HCT116 (cell line): ENCODE data around the gene DCST2. TPM values are rescaled to one million over a fixed set of nuclear protein-coding genes. Genes with fewer than 3 reads are reported as not detected.
A peak's percentile ranks its signal among the peaks of the same experiment; 100 is the strongest.

ENCODE experiments used
- ATAC-seq: fragments of 200-7000 bp; cut with Tn5 transposase; 2 replicates; pipeline ENCODE4 v1.9.1; 2020; ENCODE audit warnings: mild to moderate bottlenecking, moderate library complexity
- BruUV-seq: library from RNA; stranded (reverse); fragments of 400-500 nt; replicated peaks from 2 replicates; lab custom pipeline; 2021; lab: Mats Ljungman, UMichigan
- CTCF ChIA-PET: fragments of 300-600 bp; sonication (Branson Sonifier 250); formaldehyde crosslinking; loops from one replicate; lab custom pipeline; 2021; ENCODE audit warnings: antibody characterized with exemption; lab: Charles Lee
- POLR2A ChIA-PET: fragments of 300-600, 350-600 bp; sonication (Branson Sonifier 250); formaldehyde crosslinking; loops from one replicate; lab custom pipeline; 2021; ENCODE audit warnings: antibody characterized with exemption; lab: Charles Lee
- RAD21 ChIA-PET, 2 experiments: fragments of 300-600 bp; sonication (Branson Sonifier 250); formaldehyde crosslinking; loops; one replicate each; lab custom pipeline; 2023; ENCODE audit warnings: low total read pairs in 2 of 2; ENCODE audit not compliant: uncharacterized antibody in 2 of 2, unreplicated experiment in 2 of 2, low non-redundant PET in 1 of 2; lab: Charles Lee
- DNase-seq: peaks from one replicate; pipeline ENCODE4 v3.0.0-alpha.2; 2010; ENCODE audit warnings: low read depth, low spot score
- H2AFZ ChIP-seq: fragments of 200-600 bp; shearing (Covaris generic), sonication (generic); 2 replicates; pipeline ENCODE4 v1.6.1; 2017; ENCODE audit warnings: low read depth, mixed run types, mixed read lengths, antibody characterized with exemption, low read length; ENCODE audit not compliant: poor library complexity, severe bottlenecking
- H3K27ac ChIP-seq: 2 replicates; pipeline ENCODE4 v1.5.1; 2012; ENCODE audit warnings: low read depth, low read length
- H3K27me3 ChIP-seq: fragments of 200-600 bp; sonication (generic); 2 replicates; pipeline ENCODE4 v1.6.1; 2016; ENCODE audit warnings: mixed run types, low read length, mixed read lengths; ENCODE audit not compliant: insufficient read depth
- H3K36me3 ChIP-seq, 2 experiments: fragments of 200-500 bp in 1 of 2; fragments of 200-600 bp in 1 of 2; sonication (Bioruptor generic) in 1 of 2; sonication (generic) in 1 of 2; 2 replicates each; pipeline versions ENCODE4 v1.5.1 to v1.6.1; 2014 to 2016; ENCODE audit warnings: low read length in 2 of 2, inconsistent platforms in 1 of 2, mixed read lengths in 1 of 2, mixed run types in 1 of 2; ENCODE audit not compliant: insufficient read depth in 2 of 2, control insufficient read depth in 1 of 2
- H3K4me1 ChIP-seq, 2 experiments: fragments of 200-600 bp in 1 of 2; sonication (generic) in 1 of 2; 2 replicates each; pipeline versions ENCODE4 v1.5.1 to v1.6.1; 2012 to 2017; ENCODE audit warnings: low read length in 2 of 2, inconsistent platforms in 1 of 2, mild to moderate bottlenecking in 1 of 2, mixed read lengths in 1 of 2, mixed run types in 1 of 2, moderate library complexity in 1 of 2; ENCODE audit not compliant: insufficient read depth in 2 of 2, control insufficient read depth in 1 of 2
- H3K4me2 ChIP-seq: fragments of 200-600 bp; sonication (generic); 2 replicates; pipeline ENCODE4 v1.6.1; 2017; ENCODE audit warnings: mixed run types, low read length, mixed read lengths
- H3K4me3 ChIP-seq, 2 experiments: fragments of 200-600 bp in 1 of 2; sonication (generic) in 1 of 2; replicated peaks in 1 of 2; 2 replicates each; pipeline ENCODE4 v1.5.1; 2011 to 2016; ENCODE audit warnings: low read length in 2 of 2, control low read depth in 1 of 2, low read depth in 1 of 2, mild to moderate bottlenecking in 1 of 2, mixed read lengths in 1 of 2, mixed run types in 1 of 2
- H3K79me2 ChIP-seq: fragments of 200-600 bp; sonication (generic); 2 replicates; pipeline ENCODE4 v1.6.1; 2017; ENCODE audit warnings: mild to moderate bottlenecking, mixed run types, low read length, moderate library complexity, mixed read lengths; ENCODE audit not compliant: insufficient read depth
- H3K9ac ChIP-seq: fragments of 200-600 bp; sonication (generic); 2 replicates; pipeline ENCODE4 v1.6.1; 2016; ENCODE audit warnings: low read length, mixed read lengths
- H3K9me2 ChIP-seq: fragments of 200-600 bp; sonication (generic), shearing (Covaris generic); 2 replicates; pipeline ENCODE4 v1.6.1; 2017; ENCODE audit warnings: mixed run types, mild to moderate bottlenecking, moderate library complexity; ENCODE audit not compliant: insufficient read depth
- H3K9me3 ChIP-seq, 2 experiments: fragments of 200-500 bp in 1 of 2; fragments of 200-600 bp in 1 of 2; sonication (Bioruptor generic) in 1 of 2; sonication (generic) in 1 of 2; 2 replicates each; pipeline ENCODE4 v1.6.1; 2014 to 2017; ENCODE audit warnings: low read length in 2 of 2, mixed read lengths in 2 of 2, inconsistent platforms in 1 of 2, low read depth in 1 of 2, mild to moderate bottlenecking in 1 of 2, mixed run types in 1 of 2, moderate library complexity in 1 of 2; ENCODE audit not compliant: control insufficient read depth in 1 of 2, insufficient read depth in 1 of 2
- H4K20me1 ChIP-seq: fragments of 200-600 bp; sonication (generic), shearing (Covaris generic); 2 replicates; pipeline ENCODE4 v1.6.1; 2017; ENCODE audit warnings: mixed run types, mild to moderate bottlenecking, moderate library complexity; ENCODE audit not compliant: insufficient read depth
- CEBPB ChIP-seq: IDR thresholded peaks from 2 replicates; pipeline ENCODE4 v1.6.1; 2012; ENCODE audit warnings: low read depth
- EGR1 ChIP-seq: IDR thresholded peaks from 2 replicates; pipeline ENCODE4 v1.6.1; 2012; ENCODE audit warnings: low read depth
- ELF1 ChIP-seq: IDR thresholded peaks from 2 replicates; pipeline ENCODE4 v1.6.1; 2012; ENCODE audit warnings: low read depth, borderline replicate concordance
- EZH2 ChIP-seq: fragments of 200-600 bp; sonication (generic); IDR thresholded peaks from 2 replicates; pipeline ENCODE4 v1.6.1; 2017; ENCODE audit warnings: antibody characterized with exemption, mixed run types
- FOSL1 ChIP-seq: IDR thresholded peaks from 2 replicates; pipeline ENCODE4 v1.6.1; 2012; ENCODE audit warnings: low read depth
- JUND ChIP-seq: IDR thresholded peaks from 2 replicates; pipeline ENCODE4 v1.6.1; 2012
- POLR2A ChIP-seq: IDR thresholded peaks from 2 replicates; pipeline ENCODE4 v1.7.0; 2011; ENCODE audit warnings: borderline replicate concordance; ENCODE audit not compliant: insufficient read depth, insufficient read length; ENCODE audit errors: extremely low read depth
- RAD21 ChIP-seq: IDR thresholded peaks from 2 replicates; pipeline ENCODE4 v1.6.1; 2012; ENCODE audit warnings: low read depth, mild to moderate bottlenecking
- SIN3A ChIP-seq: IDR thresholded peaks from 2 replicates; pipeline ENCODE4 v1.6.1; 2012; ENCODE audit warnings: low read depth
- SP1 ChIP-seq: IDR thresholded peaks from 2 replicates; pipeline ENCODE4 v1.6.1; 2012; ENCODE audit warnings: low read depth
- SRF ChIP-seq: IDR thresholded peaks from 2 replicates; pipeline ENCODE4 v1.6.1; 2012; ENCODE audit warnings: low read depth
- ZBTB33 ChIP-seq: IDR thresholded peaks from 2 replicates; pipeline ENCODE4 v1.6.1; 2011; ENCODE audit warnings: mild to moderate bottlenecking, low read length, moderate library complexity; ENCODE audit not compliant: insufficient replicate concordance; ENCODE audit errors: extremely low read depth
- ZNF274 ChIP-seq: fragments of 200-500 bp; sonication (Bioruptor generic); IDR thresholded peaks from 2 replicates; pipeline ENCODE4 v1.6.1; 2014; ENCODE audit warnings: mild to moderate bottlenecking, low read depth, low read length, inconsistent platforms
- intact Hi-C: fragments of 100-400 bp; cut with micrococcal nuclease; formaldehyde crosslinking; loops from 2 replicates; pipeline ENCODE4 v1.10.0; 2022
- total RNA-seq: library from RNA; stranded (reverse); gene quantifications from one replicate; pipeline ENCODE4 v1.2.1, GENCODE V29; 2021; ENCODE audit not compliant: unreplicated experiment
- TF ChIP-seq, protein P1 (sequence below): IDR thresholded peaks from 2 replicates; pipeline ENCODE4 v1.6.1; 2012
- TF ChIP-seq, protein P2 (sequence below), 3 experiments: fragments of 200-600 bp in 1 of 3; sonication (generic) in 1 of 3; IDR thresholded peaks in 2 of 3; conservative IDR thresholded peaks in 1 of 3; 2 replicates each; pipeline ENCODE4 v1.5.1; 2012 to 2017; ENCODE audit warnings: low read depth in 2 of 3, low read length in 2 of 3, antibody characterized with exemption in 1 of 3, borderline replicate concordance in 1 of 3, control low read depth in 1 of 3, mild to moderate bottlenecking in 1 of 3, mixed read lengths in 1 of 3, mixed run types in 1 of 3, moderate library complexity in 1 of 3; ENCODE audit not compliant: insufficient read depth in 1 of 3

The DCST2 gene
- total RNA-seq, 1 experiment from 2014 or later: 2.0 TPM

- BruUV-seq: no TSS peak
- RAD21 ChIA-PET: interaction anchor here in 1 of 2 experiments (0.7 kb wide), 1 partner anchor 43 kb away, joined by 4 read pairs; no protein-coding TSS in a partner anchor
- Histone ChIP-seq H3K9me2 (no peaks in the 10 kb centered on the region), H3K36me3 (no peaks in the 10 kb centered on the region), H3K79me2 (no peaks in the 10 kb centered on the region), H3K4me3 (0 out of 4 replicates have a peak overlapping the region, but pooled peaks of 1 of the 2 experiments have one; percentile 7), H3K4me2 (peak overlapping the region; percentile 74), H3K9ac (peak overlapping the region; percentile 38), H3K27me3 (no peaks in the 10 kb centered on the region), H3K4me1 (peaks cover 20 to 38% of the 10 kb centered on the region in 2 experiments)
- intact Hi-C loops: no loop called here
- ATAC-seq: peak; percentile 84
- no peak for TF ChIP-seq EGR1
- peak; percentile 58 for TF ChIP-seq SP1
- peak; percentile 73 for TF ChIP-seq JUND
- TF ChIP-seq FOSL1: peak; percentile 79
- TF ChIP-seq, all 23 proteins: peak for 3
- H4K20me1 ChIP-seq: no peaks in the 10 kb centered on the region
- H3K9me3 ChIP-seq: no peaks in the 10 kb centered on the region
- CTCF ChIA-PET: interaction anchor here (0.7 to 1.7 kb wide), 3 partner anchors 9 to 267 kb away, joined by 3 to 8 read pairs (median 4); no protein-coding TSS in a partner anchor
- POLR2A ChIA-PET: interaction anchor here (1.0 kb wide), 1 partner anchor 53 kb away, joined by 3 read pairs; no protein-coding TSS in a partner anchor
- no peak for DNase-seq
- no peak overlapping the region; the same call in 1 of the 2 replicates for H3K27ac ChIP-seq
- no peak overlapping the region for H2AFZ ChIP-seq
Measured at GRCh38 chr1:155026588-155026987, 7.0 kb downstream of the DCST2 start.

DNA sequence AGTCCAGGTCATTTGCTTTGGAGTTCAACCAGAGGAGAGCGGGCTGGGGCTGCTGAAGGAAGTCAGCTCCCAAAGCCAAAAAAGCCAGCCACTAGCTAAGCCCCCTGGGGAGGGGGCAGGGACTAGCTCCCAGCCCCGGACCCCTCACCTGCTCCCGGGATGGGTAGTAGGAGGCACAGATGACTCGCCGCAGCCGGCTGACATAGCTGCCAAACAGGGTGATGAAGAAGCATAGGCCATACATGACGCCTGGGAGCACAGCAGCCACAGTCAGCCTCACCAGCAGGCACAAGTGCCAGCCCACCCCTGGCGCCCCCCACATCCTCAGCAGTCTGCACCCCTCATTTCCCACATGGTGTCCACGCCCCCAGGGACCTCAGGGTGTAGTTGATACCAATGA, 7.4 kb downstream of the DCST2 start:
- Histone ChIP-seq H3K36me3 (no peaks in the 10 kb centered on the region), H3K79me2 (no peaks in the 10 kb centered on the region), H3K27me3 (no peaks in the 10 kb centered on the region), H3K4me1 (peaks cover 24 to 42% of the 10 kb centered on the region in 2 experiments), H3K9me2 (no peaks in the 10 kb centered on the region), H3K9me3 (no peaks in the 10 kb centered on the region), H2AFZ (no peak overlapping the region), H3K27ac (no peak overlapping the region; the same call in 1 of the 2 replicates), H3K4me2 (peak overlapping the region; percentile 74), H3K9ac (peak overlapping the region; percentile 38), H3K4me3 (0 out of 4 replicates have a peak overlapping the region, but pooled peaks of 1 of the 2 experiments have one; percentile 7), H4K20me1 (no peaks in the 10 kb centered on the region)
- no peak for DNase-seq
- RAD21 ChIA-PET: interaction anchor here (0.7 kb wide), 2 partner anchors 44 to 189 kb away, joined by 4 to 5 read pairs; no protein-coding TSS in a partner anchor
- peak; percentile 29 for ATAC-seq
- CTCF ChIA-PET: interaction anchor here (1.4 to 1.7 kb wide), 2 partner anchors 9 to 19 kb away, joined by 4 to 8 read pairs; no protein-coding TSS in a partner anchor
- no TSS peak for BruUV-seq
- POLR2A ChIA-PET: interaction anchor here (1.0 kb wide), 1 partner anchor 52 kb away, joined by 3 read pairs; no protein-coding TSS in a partner anchor
- intact Hi-C loops: no loop called here
- TF ChIP-seq RAD21 (no peak), SRF (no peak), ELF1 (no peak), EGR1 (no peak), SP1 (no peak), CEBPB (no peak), ZNF274 (no peak), ZBTB33 (no peak), POLR2A (no peak), EZH2 (no peak), JUND (no peak), SIN3A (no peak)
- TF ChIP-seq, protein P1, sequence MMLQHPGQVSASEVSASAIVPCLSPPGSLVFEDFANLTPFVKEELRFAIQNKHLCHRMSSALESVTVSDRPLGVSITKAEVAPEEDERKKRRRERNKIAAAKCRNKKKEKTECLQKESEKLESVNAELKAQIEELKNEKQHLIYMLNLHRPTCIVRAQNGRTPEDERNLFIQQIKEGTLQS: no peak
- TF ChIP-seq, protein P2, sequence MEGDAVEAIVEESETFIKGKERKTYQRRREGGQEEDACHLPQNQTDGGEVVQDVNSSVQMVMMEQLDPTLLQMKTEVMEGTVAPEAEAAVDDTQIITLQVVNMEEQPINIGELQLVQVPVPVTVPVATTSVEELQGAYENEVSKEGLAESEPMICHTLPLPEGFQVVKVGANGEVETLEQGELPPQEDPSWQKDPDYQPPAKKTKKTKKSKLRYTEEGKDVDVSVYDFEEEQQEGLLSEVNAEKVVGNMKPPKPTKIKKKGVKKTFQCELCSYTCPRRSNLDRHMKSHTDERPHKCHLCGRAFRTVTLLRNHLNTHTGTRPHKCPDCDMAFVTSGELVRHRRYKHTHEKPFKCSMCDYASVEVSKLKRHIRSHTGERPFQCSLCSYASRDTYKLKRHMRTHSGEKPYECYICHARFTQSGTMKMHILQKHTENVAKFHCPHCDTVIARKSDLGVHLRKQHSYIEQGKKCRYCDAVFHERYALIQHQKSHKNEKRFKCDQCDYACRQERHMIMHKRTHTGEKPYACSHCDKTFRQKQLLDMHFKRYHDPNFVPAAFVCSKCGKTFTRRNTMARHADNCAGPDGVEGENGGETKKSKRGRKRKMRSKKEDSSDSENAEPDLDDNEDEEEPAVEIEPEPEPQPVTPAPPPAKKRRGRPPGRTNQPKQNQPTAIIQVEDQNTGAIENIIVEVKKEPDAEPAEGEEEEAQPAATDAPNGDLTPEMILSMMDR (IDR thresholded peaks at IDR 0.05 in 2 of 3, conservative IDR thresholded peaks at IDR 0.05 in 1 of 3; ENCODE audit: borderline replicate concordance in 1 of 3, insufficient read depth in 1 of 3, low read depth in 2 of 3, low read length in 2 of 3): no peak
